ENCODE data around the gene NGFR.

The NGFR gene

DNA sequence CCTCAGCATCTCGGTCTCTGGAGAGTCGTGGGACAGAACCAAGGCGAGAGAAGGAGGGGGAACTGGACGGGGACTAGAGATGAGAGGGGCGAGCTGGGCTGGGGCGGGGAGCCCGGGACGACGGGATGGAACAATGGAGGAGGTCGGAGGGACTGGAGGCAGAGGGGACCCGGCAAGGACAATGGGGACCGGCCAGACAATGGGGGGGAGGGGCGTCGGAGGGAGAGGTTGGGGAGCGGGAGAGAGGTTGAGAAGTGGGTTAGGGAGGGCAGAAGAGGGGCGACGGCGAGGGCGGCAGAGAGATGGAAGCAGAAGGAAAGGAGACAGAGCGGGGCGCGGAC, 719 bp downstream of the NGFR start (continued):
- TF ChIP-seq ZNF544 (tag by site-specific recombination; IDR thresholded peaks at IDR 0.05) (no peak), OVOL3 (tag by site-specific recombination; IDR thresholded peaks at IDR 0.05) (no peak), ZNF585B (tag by site-specific recombination; IDR thresholded peaks at IDR 0.05) (no peak), ZFP37 (tag by site-specific recombination; IDR thresholded peaks at IDR 0.05) (no peak), HOXA7 (CRISPR knock-in tag; IDR thresholded peaks at IDR 0.05; ENCODE audit: borderline replicate concordance) (no peak), ZNF426 (tag by site-specific recombination; IDR thresholded peaks at IDR 0.05) (no peak), ZFHX2 (tag by site-specific recombination; conservative IDR thresholded peaks at IDR 0.05) (no peak), ZNF843 (tag by site-specific recombination; IDR thresholded peaks at IDR 0.05) (no peak), KLF17 (tag by site-specific recombination; IDR thresholded peaks at IDR 0.05) (no peak; the same call in 1 of the 2 replicates), ZNF654 (tag by site-specific recombination; IDR thresholded peaks at IDR 0.05; ENCODE audit: low read depth) (no peak), ZNF138 (tag by site-specific recombination; IDR thresholded peaks at IDR 0.05; ENCODE audit: borderline replicate concordance) (no peak), ZNF133 (tag by site-specific recombination; IDR thresholded peaks at IDR 0.05) (no peak), PATZ1 (tag by site-specific recombination; IDR thresholded peaks at IDR 0.05) (peak; percentile 51), ZNF701 (tag by site-specific recombination; IDR thresholded peaks at IDR 0.05) (no peak), ZBTB1 (tag by site-specific recombination; IDR thresholded peaks at IDR 0.05) (no peak), ZNF514 (tag by site-specific recombination; IDR thresholded peaks at IDR 0.05) (no peak), MEIS1 (CRISPR knock-in tag; IDR thresholded peaks at IDR 0.05; ENCODE audit: borderline replicate concordance) (no peak), ZSCAN30 (tag by site-specific recombination; IDR thresholded peaks at IDR 0.05) (no peak), HOXC10 (CRISPR knock-in tag; IDR thresholded peaks at IDR 0.05) (no peak), TRIM28 (IDR thresholded peaks at IDR 0.05; ENCODE audit: borderline replicate concordance, low read length) (no peak), ZBTB11 (tag by site-specific recombination; conservative IDR thresholded peaks at IDR 0.05; ENCODE audit: low read depth) (no peak), ZNF670 (tag by site-specific recombination; IDR thresholded peaks at IDR 0.05; ENCODE audit: low read depth) (no peak), ZNF223 (tag by site-specific recombination; IDR thresholded peaks at IDR 0.05) (no peak), ZNF555 (tag by site-specific recombination; conservative IDR thresholded peaks at IDR 0.05) (no peak), ZNF433 (tag by site-specific recombination; IDR thresholded peaks at IDR 0.05; ENCODE audit: low read depth) (no peak), ZNF624 (tag by site-specific recombination; IDR thresholded peaks at IDR 0.05) (no peak), ZNF610 (tag by site-specific recombination; IDR thresholded peaks at IDR 0.05; ENCODE audit: borderline replicate concordance) (no peak), ZNF76 (tag by site-specific recombination; IDR thresholded peaks at IDR 0.05; ENCODE audit: borderline replicate concordance, low read depth) (peak; percentile 48; the same call in 1 of the 2 replicates), ZNF302 (tag by site-specific recombination; IDR thresholded peaks at IDR 0.05; ENCODE audit: low read depth) (no peak), ZNF549 (tag by site-specific recombination; IDR thresholded peaks at IDR 0.05) (no peak), ZNF707 (tag by site-specific recombination; IDR thresholded peaks at IDR 0.05) (no peak)
- TF ChIP-seq, protein P1, sequence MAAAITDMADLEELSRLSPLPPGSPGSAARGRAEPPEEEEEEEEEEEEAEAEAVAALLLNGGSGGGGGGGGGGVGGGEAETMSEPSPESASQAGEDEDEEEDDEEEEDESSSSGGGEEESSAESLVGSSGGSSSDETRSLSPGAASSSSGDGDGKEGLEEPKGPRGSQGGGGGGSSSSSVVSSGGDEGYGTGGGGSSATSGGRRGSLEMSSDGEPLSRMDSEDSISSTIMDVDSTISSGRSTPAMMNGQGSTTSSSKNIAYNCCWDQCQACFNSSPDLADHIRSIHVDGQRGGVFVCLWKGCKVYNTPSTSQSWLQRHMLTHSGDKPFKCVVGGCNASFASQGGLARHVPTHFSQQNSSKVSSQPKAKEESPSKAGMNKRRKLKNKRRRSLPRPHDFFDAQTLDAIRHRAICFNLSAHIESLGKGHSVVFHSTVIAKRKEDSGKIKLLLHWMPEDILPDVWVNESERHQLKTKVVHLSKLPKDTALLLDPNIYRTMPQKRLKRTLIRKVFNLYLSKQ (tag by site-specific recombination; IDR thresholded peaks at IDR 0.05; ENCODE audit: borderline replicate concordance): no peak
- TF ChIP-seq, protein P2, sequence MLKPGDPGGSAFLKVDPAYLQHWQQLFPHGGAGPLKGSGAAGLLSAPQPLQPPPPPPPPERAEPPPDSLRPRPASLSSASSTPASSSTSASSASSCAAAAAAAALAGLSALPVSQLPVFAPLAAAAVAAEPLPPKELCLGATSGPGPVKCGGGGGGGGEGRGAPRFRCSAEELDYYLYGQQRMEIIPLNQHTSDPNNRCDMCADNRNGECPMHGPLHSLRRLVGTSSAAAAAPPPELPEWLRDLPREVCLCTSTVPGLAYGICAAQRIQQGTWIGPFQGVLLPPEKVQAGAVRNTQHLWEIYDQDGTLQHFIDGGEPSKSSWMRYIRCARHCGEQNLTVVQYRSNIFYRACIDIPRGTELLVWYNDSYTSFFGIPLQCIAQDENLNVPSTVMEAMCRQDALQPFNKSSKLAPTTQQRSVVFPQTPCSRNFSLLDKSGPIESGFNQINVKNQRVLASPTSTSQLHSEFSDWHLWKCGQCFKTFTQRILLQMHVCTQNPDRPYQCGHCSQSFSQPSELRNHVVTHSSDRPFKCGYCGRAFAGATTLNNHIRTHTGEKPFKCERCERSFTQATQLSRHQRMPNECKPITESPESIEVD (tag by site-specific recombination; IDR thresholded peaks at IDR 0.05): no peak

Measured in HEK293 (cell line).